Heart left ventricle (tissue), 16 donors: ENCODE measurements around the gene DKK2. TPM values are rescaled to one million over a fixed set of nuclear protein-coding genes. Genes with fewer than 3 reads are reported as not detected.

ENCODE experiments used
- ATAC-seq, 4 donors: fragments of 200-7000 bp; cut with Tn5 transposase; one replicate each; pipeline ENCODE4 v1.9.1; 2020 to 2022; ENCODE audit warnings: moderate library complexity in 4 of 4, mild to moderate bottlenecking in 3 of 4, moderate number of reproducible peaks in 1 of 4
- DNase-seq, 5 donors: peaks; one replicate each; pipeline ENCODE4 v3.0.0-alpha.2; 2020
- H3K27ac ChIP-seq, 12 donors: fragments of 200-600 bp; sonication (generic) in 4 of 12; one replicate each; pipeline versions ENCODE4 v1.5.0 to v1.8.0; 2016 to 2022; ENCODE audit warnings: mild to moderate bottlenecking in 2 of 12
- H3K27me3 ChIP-seq, 9 donors: fragments of 200-600 bp; sonication (generic) in 2 of 9; one replicate each; pipeline versions ENCODE4 v1.5.1 to v1.8.0; 2016 to 2022; ENCODE audit warnings: mild to moderate bottlenecking in 3 of 9
- H3K36me3 ChIP-seq, 9 donors: fragments of 200-600 bp; sonication (generic) in 2 of 9; one replicate each; pipeline versions ENCODE4 v1.5.0 to v1.8.0; 2018 to 2022; ENCODE audit warnings: mild to moderate bottlenecking in 2 of 9
- H3K4me1 ChIP-seq, 12 donors: fragments of 200-600 bp; sonication (generic) in 4 of 12; one replicate each; pipeline versions ENCODE4 v1.5.0 to v1.8.0; 2016 to 2022; ENCODE audit warnings: mild to moderate bottlenecking in 3 of 12
- H3K4me3 ChIP-seq, 12 donors: fragments of 200-600 bp; sonication (generic) in 4 of 12; one replicate each; pipeline versions ENCODE4 v1.5.0 to v1.8.0; 2017 to 2022; ENCODE audit warnings: mild to moderate bottlenecking in 9 of 12, moderate library complexity in 4 of 12
- H3K9me3 ChIP-seq, 12 donors: fragments of 200-600 bp; sonication (generic) in 4 of 12; one replicate each; pipeline versions ENCODE4 v1.5.0 to v1.8.0; 2016 to 2022; ENCODE audit warnings: mild to moderate bottlenecking in 1 of 12
- POLR2A ChIP-seq, 2 donors: fragments of 450-650 bp; IDR thresholded peaks; one replicate each; pipeline ENCODE4 v1.6.1; 2017; ENCODE audit warnings: antibody characterized with exemption in 2 of 2, mild to moderate bottlenecking in 2 of 2, moderate library complexity in 2 of 2
- WGBS, 4 donors: extraction: QIAGEN DNeasy Blood & Tissue Kit in 2 of 4; methylation state at CpG; one replicate each; pipeline versions ENCODE4 v1.1.5 to v1.1.7; 2013 to 2018; 5-methylcytosine and 5-hydroxymethylcytosine counted together
- intact Hi-C, 10 donors: fragments of 100-400 bp; cut with DNase I; formaldehyde crosslinking; loops; one replicate each; pipeline versions ENCODE4 v1.11.1 to v1.14.2; 2022
- polyA plus RNA-seq, 2 donors: library from polyadenylated mRNA; stranded (reverse); fragments of 200-250 nt; gene quantifications; one replicate each; pipeline ENCODE4 v1.2.3, GENCODE V29; 2013
- total RNA-seq, 9 donors: library from RNA; depleted of rRNA in 2 of 9; stranded (reverse); fragments of >200 nt in 2 of 9; fragmentation: NEBNext Ultra II Directional in 3 of 9; extraction: Animal tissue kit (Norgen Biotek cat#: 25700) in 3 of 9; gene quantifications; one replicate each; pipeline versions ENCODE4 v1.1.0 to v1.2.4, GENCODE V29; 2016 to 2023
- TF ChIP-seq, protein P1 (sequence below), 12 donors: fragments of 200-600 bp; sonication (generic) in 4 of 12; IDR thresholded peaks; one replicate each; pipeline versions ENCODE4 v1.5.0 to v1.8.0; 2018 to 2022; ENCODE audit warnings: antibody characterized with exemption in 12 of 12, mild to moderate bottlenecking in 5 of 12
- donor health status: ischemic (EF 13 %, LVEDD 7.1; RV severe dilation, severe dysfunction).
- donor health status: healthy with polysubstance abuse.
- donor health status: DM: no; HTN: yes; CAD: no.
- donor health status: DM: no; HTN: no; CAD: no.
- donor health status: ischemic (EF 25% LVEDD 6.9; RV normal size, moderate dysfunction).
- donor health status: ischemic (EF 25% LVEDD 5.7; RV mildly dilated, moderate dysfunction).
- donor health status: healthy.
- donor health status: DM: yes; HTN: yes; CAD: no.
- donor health status: ischemic (EF 35%, LVEDD 5.7; RV mildly dilated, moderate dysfunction).
- donor health status: nonischemic (EF 11% LVEDD 7.7; RV severe dilation, severe dysfunction).
- donor health status: DM: yes; HTN: yes; CAD: no.
- donor health status: PGD.
- donor health status: ischemic (EF 29% LVEDD 5.4; RV normal size, mild dysfunction).
- donor health status: nonischemic (EF 23%, LVEDD 6.1; RV moderate dilation, normal function).

The DKK2 gene
- total and polyA plus RNA-seq, 11 donors, result 0.40 to 2.5 (median 0.84) TPM; not detected in 1

DNA sequence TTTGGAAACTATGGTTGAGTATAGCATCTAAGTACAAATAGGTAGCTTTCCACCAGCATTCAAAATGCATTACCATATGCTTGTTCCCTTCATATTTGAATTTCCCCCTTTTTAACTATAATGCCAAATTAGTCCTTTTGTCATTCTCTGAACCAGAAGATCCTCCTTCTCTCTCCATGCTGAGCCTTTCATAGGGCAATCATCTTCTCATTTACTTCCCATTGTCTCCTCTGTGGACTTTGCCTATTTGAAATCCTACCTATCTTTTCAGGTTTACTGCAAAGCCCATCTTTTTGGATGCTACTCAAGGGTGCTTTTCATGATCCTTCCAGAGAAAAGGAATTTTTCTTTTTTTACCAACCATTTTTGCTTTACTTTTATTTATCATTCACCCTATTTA lies 54.7 kb downstream of the DKK2 start:
- TF ChIP-seq POLR2A (IDR thresholded peaks at IDR 0.05), result no peak
- TF ChIP-seq, protein P1, sequence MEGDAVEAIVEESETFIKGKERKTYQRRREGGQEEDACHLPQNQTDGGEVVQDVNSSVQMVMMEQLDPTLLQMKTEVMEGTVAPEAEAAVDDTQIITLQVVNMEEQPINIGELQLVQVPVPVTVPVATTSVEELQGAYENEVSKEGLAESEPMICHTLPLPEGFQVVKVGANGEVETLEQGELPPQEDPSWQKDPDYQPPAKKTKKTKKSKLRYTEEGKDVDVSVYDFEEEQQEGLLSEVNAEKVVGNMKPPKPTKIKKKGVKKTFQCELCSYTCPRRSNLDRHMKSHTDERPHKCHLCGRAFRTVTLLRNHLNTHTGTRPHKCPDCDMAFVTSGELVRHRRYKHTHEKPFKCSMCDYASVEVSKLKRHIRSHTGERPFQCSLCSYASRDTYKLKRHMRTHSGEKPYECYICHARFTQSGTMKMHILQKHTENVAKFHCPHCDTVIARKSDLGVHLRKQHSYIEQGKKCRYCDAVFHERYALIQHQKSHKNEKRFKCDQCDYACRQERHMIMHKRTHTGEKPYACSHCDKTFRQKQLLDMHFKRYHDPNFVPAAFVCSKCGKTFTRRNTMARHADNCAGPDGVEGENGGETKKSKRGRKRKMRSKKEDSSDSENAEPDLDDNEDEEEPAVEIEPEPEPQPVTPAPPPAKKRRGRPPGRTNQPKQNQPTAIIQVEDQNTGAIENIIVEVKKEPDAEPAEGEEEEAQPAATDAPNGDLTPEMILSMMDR (IDR thresholded peaks at IDR 0.05), result no peak
- no peak overlapping the region for H3K4me3 ChIP-seq
- H3K27ac ChIP-seq, result no peak overlapping the region
- no peaks in the 10 kb centered on the region for H3K9me3 ChIP-seq
- no peak for DNase-seq
- intact Hi-C loops, result no loop called here
- peaks cover 0 to 10% (median 0%) of the 10 kb centered on the region in 9 donors for H3K27me3 ChIP-seq
- no peaks in the 10 kb centered on the region for H3K4me1 ChIP-seq
- no peaks in the 10 kb centered on the region for H3K36me3 ChIP-seq
- no peak for ATAC-seq

DNA sequence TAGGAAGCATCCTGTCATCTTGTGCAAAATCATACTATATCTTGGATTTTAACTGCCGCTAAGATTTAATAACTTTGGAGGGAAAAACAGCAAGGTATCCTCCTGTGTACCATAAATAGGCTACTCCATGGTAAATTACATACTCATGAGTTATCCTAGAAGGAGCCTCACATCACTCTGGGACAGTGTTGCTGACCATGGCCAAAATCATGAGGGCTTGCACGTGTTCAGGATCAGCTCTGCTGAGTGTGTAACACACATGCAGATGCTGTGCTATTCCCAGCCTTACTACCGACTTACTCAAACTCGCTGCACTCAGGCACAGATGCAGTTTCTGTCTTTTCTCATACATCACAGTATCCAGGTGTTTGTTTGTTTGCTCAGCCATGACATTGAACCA lies 56.6 kb downstream of the DKK2 start:
- Histone ChIP-seq H3K4me1 (no peaks in the 10 kb centered on the region), H3K27ac (no peak overlapping the region), H3K4me3 (no peak overlapping the region), H3K27me3 (peaks cover 0 to 10% (median 0%) of the 10 kb centered on the region in 9 donors), H3K9me3 (peaks cover 0 to under 1% (median 0%) of the 10 kb centered on the region in 12 donors), H3K36me3 (no peaks in the 10 kb centered on the region)
- TF ChIP-seq, protein P1 (IDR thresholded peaks at IDR 0.05), result no peak
- TF ChIP-seq POLR2A (IDR thresholded peaks at IDR 0.05), result no peak
- WGBS, 4 donors, result 80 to 89% (median 80%) methylated on average over 4 of the region's 4 CpGs
- intact Hi-C loops, result no loop called here
- ATAC-seq, result no peak
- peak in 1 of 5 donors; percentile 14 for DNase-seq

DNA sequence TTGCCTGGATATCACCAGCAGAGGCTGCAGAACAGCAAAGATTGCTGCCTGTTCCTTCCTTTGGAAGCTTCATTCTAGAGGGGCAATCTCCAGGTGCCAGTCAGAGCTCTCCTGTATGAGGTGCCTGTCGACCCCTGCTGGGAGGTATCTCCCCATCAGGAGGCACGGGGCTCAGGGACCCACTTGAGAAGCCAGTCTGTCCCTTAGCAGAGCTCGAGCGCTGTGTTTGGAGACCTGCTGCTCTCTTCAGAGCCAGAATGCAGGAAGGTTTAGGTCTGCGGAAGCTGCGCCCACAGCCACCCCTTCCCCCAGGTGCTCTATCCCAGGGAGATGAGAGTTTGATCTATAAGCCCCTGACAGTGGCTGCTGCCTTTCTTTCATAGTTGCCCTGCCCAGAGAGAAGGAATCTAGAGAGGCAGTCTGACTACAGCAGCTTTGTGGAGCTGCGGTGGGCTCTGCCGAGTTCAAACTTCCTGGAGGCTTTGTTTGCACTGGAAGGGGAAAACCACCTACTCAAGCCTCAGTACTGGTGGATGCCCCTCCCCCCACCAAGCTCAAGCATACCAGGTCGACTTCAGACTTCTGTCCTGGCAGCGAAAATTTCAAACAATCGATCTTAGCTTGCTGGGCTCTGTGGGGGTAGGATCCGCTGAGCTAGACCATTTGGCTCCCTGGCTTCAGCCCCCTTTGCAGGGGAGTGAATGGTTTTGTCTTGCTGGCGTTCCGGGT lies 57.9 kb downstream of the DKK2 start:
- peak in 1 of 5 donors; percentile 22 for DNase-seq
- intact Hi-C loops, result no loop called here
- Histone ChIP-seq H3K27me3 (peaks cover 0 to 10% (median 0%) of the 10 kb centered on the region in 9 donors), H3K27ac (no peak overlapping the region), H3K4me3 (no peak overlapping the region), H3K9me3 (peaks cover 0 to 11% (median 0%) of the 10 kb centered on the region in 12 donors), H3K4me1 (no peaks in the 10 kb centered on the region), H3K36me3 (no peaks in the 10 kb centered on the region)
- ATAC-seq, result no peak
- 67 to 74% (median 69%) methylated on average over 6 to 14 of the region's 14 CpGs for WGBS, 4 donors
- TF ChIP-seq POLR2A (IDR thresholded peaks at IDR 0.05), result no peak
- TF ChIP-seq, protein P1 (IDR thresholded peaks at IDR 0.05), result no peak

DNA sequence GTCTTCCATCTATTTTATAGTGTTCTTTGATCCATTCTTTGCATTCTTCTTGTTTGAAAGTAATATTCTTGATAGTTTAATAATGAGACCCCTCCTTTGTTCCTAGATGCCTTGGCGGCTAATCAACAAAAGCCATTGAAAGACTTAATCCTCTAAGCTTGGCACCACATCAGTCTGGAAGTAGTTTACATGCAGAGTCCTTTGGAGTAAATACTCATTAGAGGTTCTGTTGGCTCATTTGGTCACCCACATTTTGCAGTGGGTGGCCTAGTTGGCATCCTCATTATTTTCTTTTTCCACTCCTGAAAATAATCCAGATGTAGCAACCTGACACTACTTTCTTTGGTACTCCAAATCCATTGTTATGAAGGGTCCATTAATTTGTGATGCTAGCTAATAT lies 64.5 kb downstream of the DKK2 start:
- ATAC-seq, result no peak
- no peak overlapping the region for H3K27ac ChIP-seq
- TF ChIP-seq, protein P1 (IDR thresholded peaks at IDR 0.05), result no peak
- no peak for TF ChIP-seq POLR2A (IDR thresholded peaks at IDR 0.05)
- H3K27me3 ChIP-seq, result no peaks in the 10 kb centered on the region
- no peak overlapping the region for H3K4me3 ChIP-seq
- H3K9me3 ChIP-seq, result peaks cover 0 to 15% (median 0%) of the 10 kb centered on the region in 12 donors
- H3K4me1 ChIP-seq, result no peaks in the 10 kb centered on the region
- 93 to 97% (median 95%) methylated on average over 1 of the region's 1 CpG for WGBS, 4 donors
- H3K36me3 ChIP-seq, result no peaks in the 10 kb centered on the region
- intact Hi-C loops, result no loop called here
- no peak for DNase-seq
